Stimulated activated CD8-positive, alpha-beta memory T cell treated with anti-CD3 and anti-CD28 coated beads, Interleukin-4, amount 100 ng/mL, for 4 hours (primary cell): ENCODE measurements around the gene CORO1C.

Experiments used
- DNase-seq, 2 donors: peaks; one replicate each; pipeline ENCODE4 v3.0.0-alpha.2; 2020; ENCODE audit warnings: low read depth in 2 of 2, low spot score in 1 of 2

CORO1C gene

DNA sequence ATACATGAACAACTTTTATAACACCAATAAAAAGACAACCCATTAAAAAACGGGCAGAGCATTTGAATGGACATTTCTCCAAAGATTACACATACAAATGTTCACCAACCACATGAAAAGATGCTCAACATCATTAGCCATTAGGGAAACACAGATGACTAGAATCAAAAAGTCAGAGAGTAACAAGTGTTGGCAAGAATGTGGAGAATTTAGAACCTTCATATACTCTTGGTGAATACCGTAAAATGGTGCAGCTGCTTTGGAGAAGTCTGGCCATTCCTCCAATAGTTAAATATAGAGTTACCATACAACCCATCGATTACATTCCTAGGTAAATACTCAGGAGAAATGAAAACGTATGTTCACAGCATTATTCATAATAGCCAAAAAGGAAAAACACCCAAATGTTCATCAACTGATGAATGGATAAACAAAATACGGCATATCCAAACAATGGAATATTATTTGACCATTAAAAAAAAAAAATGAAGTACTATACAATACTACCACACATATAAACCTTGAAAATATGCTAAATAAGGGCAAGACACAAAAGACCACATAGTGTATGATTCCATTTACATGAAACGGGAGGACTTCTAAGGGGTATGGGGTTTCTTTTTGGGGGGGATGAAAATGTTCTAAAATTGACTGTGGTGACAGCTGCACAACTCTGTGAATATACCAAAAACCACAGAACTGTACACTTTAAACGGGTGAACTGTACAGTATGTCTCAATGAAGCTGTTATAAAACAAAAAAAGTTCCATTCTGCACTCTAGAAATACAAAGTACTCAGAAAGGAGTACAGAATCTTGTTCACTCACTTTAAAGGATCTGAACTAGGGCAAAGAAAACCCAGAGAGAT is 3.2 kb downstream of the CORO1C start:
- DNase-seq, result no peak

DNA sequence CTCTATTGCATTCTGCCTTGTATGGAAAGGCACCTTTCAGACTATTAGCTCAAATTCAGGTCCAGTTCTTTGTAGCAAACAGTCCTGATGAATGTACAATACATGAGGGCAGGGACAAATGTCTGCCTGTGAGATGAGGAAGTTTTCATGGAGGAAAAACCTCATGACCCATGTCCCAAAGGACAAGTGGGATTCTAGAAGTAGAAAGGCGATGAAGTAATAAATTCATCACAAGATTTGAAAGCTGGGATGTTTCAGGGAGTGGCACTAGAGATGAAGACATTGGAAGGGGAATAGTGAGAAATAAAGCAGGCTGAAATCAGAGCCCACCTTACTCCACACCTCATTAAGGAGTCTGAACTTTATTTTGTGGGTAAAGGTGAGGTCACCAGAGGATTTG is 4.2 kb downstream of the CORO1C start:
- DNase-seq, result no peak

DNA sequence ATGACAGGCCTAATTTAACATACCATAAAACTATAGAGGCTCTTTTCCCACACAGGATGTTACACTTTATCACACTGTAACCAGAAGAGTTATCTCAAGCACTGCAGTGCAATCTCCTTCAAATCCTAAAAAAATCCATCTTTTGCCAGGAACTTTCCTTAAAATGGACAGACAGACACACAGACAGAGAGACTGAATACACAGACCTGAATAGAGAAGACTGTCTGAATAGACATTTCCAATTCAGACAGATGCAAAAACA is 6.5 kb downstream of the CORO1C start:
- DNase-seq, result no peak

DNA sequence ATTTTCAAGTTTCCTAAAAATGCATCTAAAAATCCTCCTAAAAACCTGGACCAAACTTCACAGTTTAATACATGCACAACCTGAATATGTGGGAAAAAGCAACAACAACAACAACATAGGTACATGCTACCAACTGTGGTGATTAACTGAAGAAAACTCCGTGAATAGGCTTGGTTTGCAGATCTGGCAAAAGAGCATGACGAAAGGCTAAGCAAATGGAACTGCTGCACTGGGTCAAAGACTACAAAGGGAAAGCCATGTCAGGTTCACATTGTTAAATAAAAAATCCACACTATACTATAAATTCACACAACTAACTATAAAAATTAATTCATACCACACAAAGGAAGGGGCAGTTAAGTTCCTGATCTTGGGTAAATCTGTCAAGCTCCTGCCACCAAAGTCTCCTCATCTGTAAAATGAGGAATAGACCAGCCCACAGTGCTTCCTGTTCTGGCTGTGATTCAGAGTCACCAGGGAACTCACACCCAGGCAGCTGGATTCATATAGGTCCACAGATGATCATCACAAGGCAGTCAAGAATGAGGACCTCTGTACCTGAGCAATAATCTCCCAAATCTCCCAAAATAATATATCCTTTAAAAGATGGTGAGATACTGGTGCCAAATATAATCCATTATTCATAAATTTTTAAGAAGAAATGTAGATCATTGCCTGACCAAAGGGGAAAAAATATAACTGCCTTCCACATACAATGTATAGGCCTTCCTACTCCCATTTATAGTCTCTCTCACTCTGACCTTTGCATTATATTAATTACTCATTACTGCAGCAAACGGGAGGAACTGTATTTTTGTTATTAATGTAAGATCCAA is 7.0 kb downstream of the CORO1C start:
- no peak for DNase-seq

DNA sequence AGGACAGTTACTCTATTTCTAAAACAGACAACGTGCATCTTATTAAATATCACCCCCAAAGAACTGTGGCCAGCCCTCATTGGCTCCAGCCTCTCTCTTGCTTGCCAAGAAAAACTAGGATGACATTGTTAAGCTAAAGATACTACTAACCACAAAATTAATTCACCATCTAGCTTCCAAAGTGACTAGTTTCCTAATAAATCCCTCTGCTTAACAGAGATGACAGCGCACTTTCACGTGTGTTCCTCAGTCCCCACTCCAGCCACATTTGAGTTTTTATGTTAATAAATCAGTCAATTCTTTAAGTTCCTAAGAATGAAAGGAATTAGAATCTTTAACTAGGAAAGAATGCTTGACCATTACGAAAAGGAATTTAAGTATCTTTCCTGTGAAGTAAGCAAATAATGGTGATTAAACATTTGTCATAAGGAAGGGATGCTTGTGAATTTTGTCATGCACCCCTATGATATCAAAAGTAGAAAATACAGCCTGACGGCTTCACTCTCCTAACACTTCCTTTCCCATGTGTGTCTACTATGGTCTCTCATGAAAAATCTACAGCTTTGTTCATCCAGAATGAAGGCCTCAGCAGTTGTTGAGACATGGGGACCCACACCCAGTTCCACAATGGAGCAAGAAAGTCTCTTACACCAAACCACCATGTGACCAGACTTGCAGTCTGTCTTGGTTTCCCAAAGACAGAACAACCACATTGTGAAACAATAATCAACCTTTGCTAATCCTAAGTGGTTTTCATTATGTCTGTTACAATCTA is 8.1 kb downstream of the CORO1C start:
- no peak for DNase-seq

DNA sequence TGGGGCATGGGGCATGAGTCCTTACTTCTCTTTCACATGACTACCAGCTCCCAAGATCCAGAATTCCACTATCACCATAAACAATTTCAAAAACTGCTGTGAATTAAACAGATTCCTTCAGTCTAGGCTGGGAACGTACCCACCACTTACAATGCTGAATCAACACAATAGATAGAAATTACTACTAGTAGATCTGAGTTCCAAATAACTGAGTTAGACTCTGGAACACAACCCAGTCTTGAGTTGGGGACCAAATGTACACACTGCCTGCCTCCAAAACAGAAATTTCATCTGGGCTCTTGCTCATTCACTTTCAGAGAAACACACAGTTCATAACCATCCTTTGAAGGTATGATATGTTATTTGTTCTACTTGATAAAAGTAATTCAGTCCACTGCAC is 8.9 kb downstream of the CORO1C start:
- no peak for DNase-seq

DNA sequence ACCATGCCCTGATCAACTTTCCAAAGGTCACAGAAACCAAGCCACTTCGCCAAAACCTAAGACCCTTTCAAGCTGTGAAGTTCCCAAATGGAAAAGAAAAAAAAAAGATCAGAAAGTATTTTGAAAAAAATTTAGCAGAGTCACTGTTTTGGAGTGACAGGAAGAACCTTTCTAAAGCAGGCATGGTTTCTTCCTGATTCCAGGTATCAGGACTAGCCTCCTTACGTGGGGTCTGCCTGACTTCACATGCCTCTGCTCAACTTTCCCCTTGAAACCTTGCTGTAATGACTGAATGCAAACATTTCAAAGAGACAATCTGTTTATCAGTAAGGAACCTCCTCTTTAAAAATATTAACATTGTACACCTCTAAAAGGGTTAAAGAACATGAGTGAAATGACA is 9.5 kb downstream of the CORO1C start:
- DNase-seq, result no peak

DNA sequence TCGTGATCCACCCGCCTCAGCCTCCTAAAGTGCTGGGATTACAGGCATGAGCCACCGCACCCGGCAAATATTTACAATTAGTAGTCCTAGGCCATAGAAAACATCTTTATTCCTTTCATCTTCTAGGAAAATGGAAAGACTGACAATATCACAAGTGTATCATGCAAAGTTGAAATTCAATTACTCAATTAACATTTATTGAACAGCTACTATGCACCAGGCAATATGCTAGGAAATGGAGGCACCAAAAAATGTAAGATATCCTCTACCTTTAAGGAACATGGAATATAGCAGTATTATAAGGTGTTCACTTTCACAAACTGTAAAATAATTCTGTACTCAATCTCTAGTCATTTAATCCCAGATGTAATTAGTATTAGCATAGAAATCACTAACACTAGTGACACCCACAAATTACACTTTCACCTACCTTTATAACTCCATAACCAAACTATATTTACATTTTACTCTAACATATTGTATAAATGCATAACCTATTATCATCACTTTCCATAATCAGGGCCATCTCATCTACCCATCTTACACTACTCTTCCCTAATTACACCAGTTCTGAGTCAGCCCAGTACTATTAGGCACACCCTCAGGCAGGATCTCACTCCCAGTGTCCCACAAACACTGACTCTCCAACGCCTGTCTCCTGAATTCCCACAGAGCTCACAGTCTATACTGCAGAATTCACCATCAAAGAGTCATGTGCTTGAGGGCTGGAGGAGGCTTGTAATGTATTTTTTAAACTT is 10.4 kb downstream of the CORO1C start:
- no peak for DNase-seq

DNA sequence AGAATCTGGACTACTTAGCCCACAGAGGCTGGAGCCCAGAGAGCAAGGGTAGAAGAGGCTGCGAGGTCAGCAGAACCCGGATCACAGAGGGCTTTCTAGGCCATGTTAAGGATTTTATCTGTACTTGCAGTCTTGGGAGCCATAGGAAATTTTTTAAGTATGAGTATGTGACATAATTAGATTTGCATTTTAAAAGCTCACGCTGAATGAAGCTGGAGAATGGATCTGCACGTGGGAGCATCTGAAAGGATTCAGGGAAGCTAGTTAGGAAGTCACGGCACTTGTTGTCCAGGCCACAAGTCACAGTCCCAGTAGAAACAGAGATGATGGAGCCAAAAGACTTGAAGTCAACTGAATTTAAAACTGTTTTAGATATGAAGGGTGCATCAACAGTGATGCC is 14.1 kb downstream of the CORO1C start:
- no peak for DNase-seq

DNA sequence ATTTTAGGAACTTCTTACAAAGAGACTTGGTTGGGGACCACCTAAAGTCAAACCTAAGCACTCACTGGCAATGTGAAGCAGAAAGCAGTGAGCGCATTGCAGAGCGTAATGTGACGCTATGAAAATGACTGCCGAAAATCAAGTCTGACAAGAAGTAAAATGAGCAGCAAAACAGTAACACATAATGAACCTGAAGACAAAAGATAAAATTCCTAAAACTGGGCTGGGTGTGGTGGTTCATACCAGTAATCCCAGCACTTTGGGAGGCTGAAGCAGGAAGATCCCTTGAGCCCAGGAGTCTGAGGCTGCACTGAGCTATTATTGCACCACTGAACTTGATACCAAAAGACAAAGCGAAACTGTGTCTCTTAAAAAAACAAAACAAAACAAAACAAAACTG is 16.5 kb downstream of the CORO1C start:
- DNase-seq, result no peak

DNA sequence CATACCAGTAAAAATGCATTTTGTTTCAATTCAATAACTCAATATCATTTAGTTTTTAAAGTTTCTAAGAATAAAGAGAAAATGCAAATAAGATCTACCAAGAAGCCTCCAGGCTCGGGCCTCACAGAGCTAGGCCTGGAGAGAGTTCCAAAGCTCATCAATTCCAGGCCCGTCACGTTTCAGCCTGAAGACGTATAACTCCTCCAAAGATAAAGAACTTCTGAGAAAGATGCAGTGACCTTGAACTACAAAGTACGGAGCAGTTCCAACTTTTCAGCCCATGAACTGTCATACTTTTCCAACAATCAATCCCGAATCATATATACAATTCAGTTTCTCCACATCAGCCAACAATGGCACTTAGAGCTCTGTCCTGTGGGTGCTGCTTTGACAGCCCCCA is 17.8 kb downstream of the CORO1C start:
- DNase-seq, result no peak

DNA sequence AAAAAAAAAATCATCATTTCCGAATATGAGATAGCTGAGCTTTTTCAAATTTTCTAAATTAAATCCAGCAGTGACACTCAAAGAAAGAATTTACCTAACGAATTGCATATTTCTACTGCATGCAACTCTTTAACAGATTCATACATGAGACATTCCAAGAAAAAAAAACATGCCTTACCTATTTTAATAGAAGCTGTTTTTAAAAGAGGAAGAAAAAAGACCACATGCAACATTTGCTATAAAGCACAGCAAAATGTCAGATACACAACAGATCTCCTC is 18.5 kb downstream of the CORO1C start:
- no peak for DNase-seq

DNA sequence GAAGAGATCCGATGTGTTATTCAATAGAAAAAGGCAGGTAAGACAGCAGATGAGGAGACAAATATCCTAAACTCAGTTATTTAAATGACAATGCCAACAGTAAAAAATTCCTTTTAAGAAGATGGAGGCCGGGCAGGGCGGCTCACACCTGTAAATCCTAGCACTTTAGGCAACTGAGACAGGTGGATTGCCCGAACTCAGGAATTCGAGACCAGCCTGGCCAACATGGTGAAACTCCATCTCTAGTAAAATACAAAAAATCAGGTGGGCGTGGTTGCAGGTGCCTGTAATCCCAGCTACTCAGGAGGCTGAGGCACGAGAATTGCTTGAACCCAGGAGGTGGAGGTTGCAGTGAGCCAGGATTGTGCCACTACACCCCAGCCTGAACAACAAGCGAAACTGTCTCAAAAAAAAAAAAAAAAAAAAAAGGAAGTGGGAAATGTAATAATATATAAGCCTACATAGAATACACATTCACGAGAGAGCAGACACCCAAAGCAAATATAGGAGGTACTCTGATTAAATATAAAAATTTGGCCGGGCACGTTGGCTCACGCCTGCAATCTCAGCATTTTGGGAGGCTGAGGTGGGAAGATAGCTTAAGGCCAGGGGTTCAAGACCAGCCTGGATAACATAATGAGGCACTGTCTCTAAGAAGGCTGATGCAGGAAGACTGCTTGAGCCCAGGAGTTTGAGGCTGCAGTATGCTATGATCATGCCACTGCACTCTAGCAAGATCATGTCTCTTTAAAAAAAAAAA is 19.0 kb downstream of the CORO1C start:
- DNase-seq, result no peak

DNA sequence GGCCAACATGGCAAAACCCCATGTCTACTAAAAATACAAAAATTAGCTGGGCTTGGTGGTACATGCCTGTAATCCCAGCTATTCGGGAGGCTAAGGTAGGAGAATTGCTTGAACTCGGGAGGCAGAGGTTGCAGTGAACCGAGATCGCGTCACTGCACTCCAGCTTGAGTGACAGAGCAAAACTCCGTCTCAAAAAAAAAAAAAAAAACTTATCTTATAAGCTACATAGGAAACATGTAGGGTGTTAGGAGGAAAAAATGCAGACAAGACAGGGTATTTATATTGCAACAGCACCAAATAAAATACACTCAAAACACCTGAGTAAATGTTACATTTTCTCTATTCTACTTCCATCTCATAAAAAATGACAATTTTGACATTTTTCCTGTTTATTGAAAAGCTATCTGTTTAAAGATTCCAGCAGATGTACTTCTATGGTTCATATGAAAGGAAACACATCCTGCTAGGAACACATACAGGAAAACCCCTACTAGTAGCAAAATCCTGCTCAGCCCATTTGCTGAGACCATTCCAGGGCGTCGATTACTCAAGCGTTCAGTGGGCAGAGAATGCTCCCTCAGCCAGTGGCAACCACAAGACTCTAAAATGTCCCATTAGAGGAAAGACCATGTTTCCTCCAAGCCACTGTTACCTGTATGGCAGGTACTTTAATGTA is 19.7 kb downstream of the CORO1C start:
- DNase-seq, result no peak

DNA sequence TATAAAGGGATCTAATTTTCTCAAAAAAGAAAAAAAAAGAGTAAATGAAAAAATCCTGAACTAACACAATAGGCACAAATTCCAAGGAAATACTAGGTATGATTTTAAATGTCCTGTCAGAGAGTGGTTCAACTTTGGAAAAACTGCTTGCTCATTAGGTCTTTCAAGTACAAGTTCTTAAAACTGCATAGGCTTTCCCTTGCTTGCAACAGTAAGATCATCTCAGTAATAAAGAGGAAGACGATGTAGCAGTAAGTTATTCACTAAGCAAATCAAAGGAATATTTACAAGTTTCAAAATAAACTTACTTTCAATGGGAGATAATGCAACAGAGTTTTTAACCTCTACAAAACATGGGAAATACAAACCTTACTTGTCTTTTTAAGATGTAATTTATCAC is 21.6 kb downstream of the CORO1C start:
- no peak for DNase-seq

DNA sequence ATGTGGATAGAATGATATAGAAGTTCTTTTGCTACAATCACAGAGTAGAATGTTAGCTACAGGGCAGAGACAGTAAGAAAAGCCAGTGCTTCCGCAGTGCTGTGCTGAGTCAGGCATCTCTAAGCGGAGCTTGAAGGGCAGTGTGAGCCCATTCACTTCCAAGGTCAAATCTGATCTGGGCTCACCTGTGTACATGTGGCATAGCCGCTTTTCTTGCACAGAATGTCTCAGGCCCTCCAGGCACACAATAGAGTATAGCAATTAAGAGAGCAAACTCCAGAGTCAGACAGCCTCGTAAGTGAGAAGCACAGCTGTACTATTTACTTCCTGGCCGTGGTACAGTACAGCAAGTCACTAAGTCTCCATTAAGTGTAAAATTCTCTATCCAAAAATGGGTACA is 26.8 kb downstream of the CORO1C start:
- DNase-seq, result no peak

DNA sequence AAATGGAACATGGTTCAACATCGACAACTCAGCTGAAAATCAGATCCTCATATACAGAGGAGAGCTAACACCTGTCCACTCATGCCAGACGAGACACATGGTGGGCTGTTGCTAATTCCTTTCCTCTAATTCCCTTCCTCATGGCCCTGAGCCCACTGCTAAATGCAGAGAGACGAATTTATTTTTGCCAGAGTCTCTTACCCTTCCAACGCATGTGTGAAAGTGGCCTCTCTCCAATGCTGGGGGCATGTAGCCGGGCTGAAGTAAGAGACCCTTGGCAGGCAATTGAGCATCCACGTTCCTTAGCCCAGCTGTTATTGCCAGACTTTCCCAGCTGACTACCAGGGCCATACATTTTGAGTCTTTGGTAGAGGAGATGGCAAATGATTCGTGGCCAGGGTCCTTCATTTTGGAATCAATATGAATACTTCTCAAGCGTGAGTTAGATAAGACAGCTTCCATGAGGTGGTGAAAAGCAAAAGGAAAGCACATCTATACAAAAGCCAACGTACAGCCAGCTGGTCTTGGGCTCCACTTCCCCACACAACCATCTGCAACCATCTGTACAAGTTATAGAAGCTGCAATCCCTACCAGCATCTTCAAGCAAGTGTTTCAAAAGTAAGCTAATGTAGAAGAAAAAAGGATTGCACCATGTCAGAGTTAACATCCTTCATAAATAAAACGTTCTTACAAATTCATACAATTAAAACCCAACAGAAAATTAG is 28.6 kb downstream of the CORO1C start:
- no peak for DNase-seq

DNA sequence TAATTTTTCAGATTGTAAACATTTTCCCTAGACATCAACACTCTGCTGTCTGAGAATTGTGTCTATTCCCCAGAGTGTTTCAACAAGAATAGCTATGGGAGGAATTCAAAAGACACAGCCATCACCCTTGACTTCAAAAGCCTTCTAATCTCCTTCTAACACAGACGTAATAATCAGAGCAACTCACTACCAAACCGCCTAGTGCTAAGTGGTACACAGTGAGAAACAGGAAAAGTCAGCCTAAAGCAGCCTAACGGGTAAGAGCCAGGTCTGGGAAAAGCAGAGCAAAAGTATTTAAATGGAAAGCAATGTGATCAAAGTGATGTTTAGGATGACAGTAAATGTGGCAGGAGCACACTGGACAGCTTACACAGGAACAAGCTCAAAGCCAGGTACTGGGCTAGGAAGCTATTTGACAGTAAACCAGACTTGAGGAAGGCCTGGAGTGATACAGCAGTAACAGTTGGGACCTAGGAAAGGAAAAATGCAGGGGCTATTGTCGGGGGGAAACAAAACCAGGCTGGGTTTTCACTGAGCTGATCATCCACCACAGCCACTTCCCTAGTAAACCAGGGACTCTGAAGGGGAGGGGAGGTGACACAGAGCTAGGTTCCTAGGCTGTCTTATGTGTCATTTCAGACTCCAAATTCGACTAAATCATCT is 29.4 kb downstream of the CORO1C start:
- no peak for DNase-seq
